Choroid plexus epithelial cell (primary cell): ENCODE measurements around the gene HEXIM2.

Experiments used
- DNase-seq: peaks from one replicate; pipeline ENCODE4 v3.0.0-alpha.2; 2010; ENCODE audit warnings: low read depth
- H3K4me3 ChIP-seq: 2 replicates; pipeline ENCODE4 v1.5.1; 2011; ENCODE audit warnings: low read depth, mild to moderate bottlenecking, control low read depth, low read length, moderate library complexity
- TF ChIP-seq, protein P1 (sequence below): conservative IDR thresholded peaks from 2 replicates; pipeline ENCODE4 v1.5.1; 2011; ENCODE audit warnings: low read depth, mild to moderate bottlenecking, control low read depth, inconsistent platforms, low read length, moderate library complexity

HEXIM2 gene

DNA sequence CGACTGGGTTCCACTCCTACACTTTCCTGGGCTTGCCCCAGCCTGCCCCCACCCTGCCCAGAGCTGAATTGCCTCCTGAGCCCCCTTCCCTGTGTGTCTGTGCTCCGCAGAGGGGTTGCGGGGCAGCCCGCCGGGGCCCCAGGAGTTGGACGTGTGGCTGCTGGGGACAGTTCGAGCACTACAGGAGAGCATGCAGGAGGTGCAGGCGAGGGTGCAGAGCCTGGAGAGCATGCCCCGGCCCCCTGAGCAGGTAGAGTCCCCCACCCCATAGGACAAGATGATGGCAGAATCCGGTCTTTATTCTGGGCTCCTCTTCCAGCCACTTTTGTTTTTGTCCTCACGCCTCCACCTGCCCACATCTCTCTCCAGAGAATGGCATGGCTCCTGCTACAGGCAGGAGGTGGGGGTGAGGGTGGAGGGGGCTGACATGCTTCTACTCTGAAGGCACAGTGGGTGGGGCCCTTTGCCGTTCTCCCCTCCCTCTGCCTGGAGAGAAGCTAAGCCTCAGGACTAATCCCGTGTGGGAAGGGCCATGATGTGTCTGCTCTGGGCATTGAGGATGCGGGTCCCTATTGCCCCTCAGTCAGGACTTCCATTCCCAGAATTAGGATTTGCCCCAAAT is 22.7 kb upstream of the HEXIM2 start:
- DNase-seq = no peak
- H3K4me3 ChIP-seq = no peak overlapping the region
- TF ChIP-seq, protein P1, sequence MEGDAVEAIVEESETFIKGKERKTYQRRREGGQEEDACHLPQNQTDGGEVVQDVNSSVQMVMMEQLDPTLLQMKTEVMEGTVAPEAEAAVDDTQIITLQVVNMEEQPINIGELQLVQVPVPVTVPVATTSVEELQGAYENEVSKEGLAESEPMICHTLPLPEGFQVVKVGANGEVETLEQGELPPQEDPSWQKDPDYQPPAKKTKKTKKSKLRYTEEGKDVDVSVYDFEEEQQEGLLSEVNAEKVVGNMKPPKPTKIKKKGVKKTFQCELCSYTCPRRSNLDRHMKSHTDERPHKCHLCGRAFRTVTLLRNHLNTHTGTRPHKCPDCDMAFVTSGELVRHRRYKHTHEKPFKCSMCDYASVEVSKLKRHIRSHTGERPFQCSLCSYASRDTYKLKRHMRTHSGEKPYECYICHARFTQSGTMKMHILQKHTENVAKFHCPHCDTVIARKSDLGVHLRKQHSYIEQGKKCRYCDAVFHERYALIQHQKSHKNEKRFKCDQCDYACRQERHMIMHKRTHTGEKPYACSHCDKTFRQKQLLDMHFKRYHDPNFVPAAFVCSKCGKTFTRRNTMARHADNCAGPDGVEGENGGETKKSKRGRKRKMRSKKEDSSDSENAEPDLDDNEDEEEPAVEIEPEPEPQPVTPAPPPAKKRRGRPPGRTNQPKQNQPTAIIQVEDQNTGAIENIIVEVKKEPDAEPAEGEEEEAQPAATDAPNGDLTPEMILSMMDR = no peak

DNA sequence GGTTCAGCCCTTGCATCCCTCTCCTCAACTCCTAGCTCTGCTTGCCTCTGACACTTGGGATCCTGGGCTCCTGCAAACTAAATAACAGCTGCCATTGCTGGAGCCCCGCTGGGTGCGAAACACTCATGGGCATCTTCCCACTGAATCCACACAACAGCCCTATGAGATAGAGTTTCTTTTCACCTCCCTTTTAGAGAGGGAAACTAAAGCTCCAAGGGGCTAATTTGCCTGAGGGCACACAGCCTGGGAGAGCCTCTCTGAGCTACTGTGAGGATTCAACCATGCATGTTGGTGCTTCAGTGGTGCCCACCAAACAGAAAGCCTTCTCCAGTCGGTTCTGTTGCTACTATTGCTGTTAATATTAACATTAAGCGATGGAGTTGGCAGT is 22.1 kb upstream of the HEXIM2 start:
- DNase-seq = no peak
- no peak overlapping the region for H3K4me3 ChIP-seq
- TF ChIP-seq, protein P1 = no peak

GRCh38 chr17:45143094-45143670 is 18.5 kb upstream of the HEXIM2 start:
- no peak for DNase-seq
- TF ChIP-seq, protein P1 = no peak
- no peak overlapping the region for H3K4me3 ChIP-seq

DNA sequence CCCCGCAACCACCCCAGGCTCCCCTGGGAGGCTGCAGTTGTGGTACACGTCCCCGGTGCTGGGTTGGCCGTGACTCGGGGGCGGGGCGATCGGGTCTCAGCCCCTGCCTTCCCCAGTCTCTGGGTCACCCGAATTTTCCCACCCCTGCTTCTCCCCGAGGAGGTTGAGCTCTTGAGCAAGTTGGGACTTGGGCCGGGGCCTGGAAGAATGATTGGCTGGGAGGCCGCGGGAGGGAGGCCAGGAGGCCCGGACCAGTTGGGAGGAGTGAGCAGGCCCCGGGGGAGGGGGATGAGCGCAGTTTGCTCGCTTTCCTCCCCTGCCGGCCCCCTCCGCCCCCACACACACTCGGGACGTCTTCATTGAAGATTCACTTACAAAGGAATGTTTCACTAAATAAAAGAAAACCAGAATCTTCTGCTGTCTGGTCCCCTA is 17.9 kb upstream of the HEXIM2 start:
- TF ChIP-seq, protein P1 = no peak
- H3K4me3 ChIP-seq = peak overlapping the region; percentile 57
- DNase-seq = peak; percentile 85

- peak overlapping the region; percentile 57 for H3K4me3 ChIP-seq
- TF ChIP-seq, protein P1 = no peak
- DNase-seq = no peak
These were observed 17.3 kb upstream of the HEXIM2 start for GRCh38 chr17:45144199-45145034.

- no peak overlapping the region for H3K4me3 ChIP-seq
These were observed 16.7 kb upstream of the HEXIM2 start for GRCh38 chr17:45145035-45145389.

More at GRCh38 chr17:45145035-45145389, 16.7 kb upstream of the HEXIM2 start:
- TF ChIP-seq, protein P1 = no peak
- no peak for DNase-seq
